GM12801 (cell line): ENCODE measurements around the gene ADORA1.

Source experiments
- CTCF ChIP-seq: IDR thresholded peaks from one replicate; pipeline ENCODE4 v1.5.1; 2011; ENCODE audit warnings: control low read depth; ENCODE audit not compliant: insufficient read length; ENCODE audit errors: extremely low read depth

The ADORA1 gene

GRCh38 chr1:203175237-203175826 is 47.8 kb downstream of the ADORA1 start, which contains the start of gene MYBPH:
Gene MYBPH, minus strand, starts transcription at chr1:203175826. Its CDS starts 71 bp downstream, at chr1:203175755.
- TF ChIP-seq CTCF: no peak

- TF ChIP-seq CTCF: no peak
Measured at GRCh38 chr1:203175827-203176241, 48.3 kb downstream of the ADORA1 start.

GRCh38 chr1:203176273-203177035 is 48.9 kb downstream of the ADORA1 start:
- no peak for TF ChIP-seq CTCF

GRCh38 chr1:203177036-203177405 is 49.5 kb downstream of the ADORA1 start:
- TF ChIP-seq CTCF: no peak

GRCh38 chr1:203177470-203178039 is 50.0 kb downstream of the ADORA1 start:
- no peak for TF ChIP-seq CTCF

- no peak for TF ChIP-seq CTCF
Measured at GRCh38 chr1:203178083-203178482, 50.6 kb downstream of the ADORA1 start.

- TF ChIP-seq CTCF: no peak
Measured at GRCh38 chr1:203178821-203179666, 51.5 kb downstream of the ADORA1 start.
